Neural cell (in vitro differentiated cells): ENCODE data around the gene SUGCT. TPM values are rescaled to one million over a fixed set of nuclear protein-coding genes. Genes with fewer than 3 reads are reported as not detected.
"Not testable (repeated sequence)": the region's sequence is repeated elsewhere in the genome, so short reads cannot be mapped to it uniquely, and the experiment has no call there.

Experiments used
- H2AFZ ChIP-seq: fragments of 200-600, 300-800 bp; sonication (generic), shearing (Covaris generic); 2 replicates; pipeline ENCODE4 v1.6.0; 2014; ENCODE audit warnings: low read depth, mild to moderate bottlenecking, antibody characterized with exemption, low read length, moderate library complexity
- H3F3A ChIP-seq: fragments of 200-600 bp; shearing (Covaris generic); 2 replicates; pipeline ENCODE4 v1.6.1; 2016; ENCODE audit warnings: mild to moderate bottlenecking, moderate library complexity, mixed read lengths, antibody characterized with exemption, low read length; ENCODE audit not compliant: insufficient read depth, poor library complexity, severe bottlenecking
- H3K27ac ChIP-seq: fragments of 200-600, 300-800 bp; sonication (generic), shearing (Covaris generic); 2 replicates; pipeline ENCODE4 v1.5.1; 2014; ENCODE audit warnings: mild to moderate bottlenecking, low read length, moderate library complexity
- H3K27me3 ChIP-seq: fragments of 300-800, 200-600 bp; sonication (generic), shearing (Covaris generic); 2 replicates; pipeline ENCODE4 v1.6.0; 2014; ENCODE audit warnings: mild to moderate bottlenecking, low read depth, low read length, moderate library complexity; ENCODE audit not compliant: insufficient read depth
- H3K36me3 ChIP-seq: fragments of 300-800, 200-600 bp; sonication (generic), shearing (Covaris generic); 2 replicates; pipeline ENCODE4 v1.5.1; 2014; ENCODE audit warnings: mild to moderate bottlenecking, antibody characterized with exemption, low read length, moderate library complexity; ENCODE audit not compliant: insufficient read depth
- H3K4me2 ChIP-seq: fragments of 300-800, 200-600 bp; sonication (generic), shearing (Covaris generic); 2 replicates; pipeline ENCODE4 v1.6.0; 2014; ENCODE audit warnings: mild to moderate bottlenecking, low read length
- H3K4me3 ChIP-seq: fragments of 300-800, 200-600 bp; sonication (generic), shearing (Covaris generic); 2 replicates; pipeline ENCODE4 v1.5.1; 2014; ENCODE audit warnings: mild to moderate bottlenecking, low read length, moderate library complexity
- H3K79me2 ChIP-seq: fragments of 200-600 bp; shearing (Covaris generic); replicated peaks from 2 replicates; pipeline ENCODE4 v1.6.0; 2014; ENCODE audit warnings: mild to moderate bottlenecking, low read length, moderate library complexity; ENCODE audit not compliant: insufficient read depth
- H3K9ac ChIP-seq: fragments of 300-800, 200-600 bp; sonication (generic), shearing (Covaris generic); 2 replicates; pipeline ENCODE4 v1.6.1; 2016; ENCODE audit warnings: mild to moderate bottlenecking, low read length, mixed read lengths
- H3K9me2 ChIP-seq: fragments of 200-600 bp; shearing (Covaris generic); 2 replicates; pipeline ENCODE4 v1.6.1; 2016; ENCODE audit warnings: mild to moderate bottlenecking, low read length, mixed read lengths; ENCODE audit not compliant: insufficient read depth
- H3K9me3 ChIP-seq: fragments of 200-600, 300-800 bp; sonication (generic), shearing (Covaris generic); 2 replicates; pipeline ENCODE4 v1.6.1; 2016; ENCODE audit warnings: mild to moderate bottlenecking, mixed run types, low read length, moderate library complexity, mixed read lengths
- H4K20me1 ChIP-seq: fragments of 200-600 bp; shearing (Covaris generic); 2 replicates; pipeline ENCODE4 v1.6.1; 2016; ENCODE audit warnings: mild to moderate bottlenecking, mixed run types; ENCODE audit not compliant: insufficient read depth
- CTCF ChIP-seq: fragments of 450-650 bp; IDR thresholded peaks from 2 replicates; pipeline ENCODE4 v1.5.1; 2014; ENCODE audit warnings: antibody characterized with exemption, mild to moderate bottlenecking, moderate library complexity; ENCODE audit not compliant: poor library complexity, severe bottlenecking
- EZH2 ChIP-seq: fragments of 200-600, 300-800 bp; shearing (Covaris generic), sonication (generic); IDR thresholded peaks from 2 replicates; pipeline ENCODE4 v1.6.1; 2014; ENCODE audit warnings: antibody characterized with exemption, low read length, borderline replicate concordance, mild to moderate bottlenecking; ENCODE audit not compliant: insufficient read depth, poor library complexity, severe bottlenecking
- MXI1 ChIP-seq: fragments of 450-650 bp; conservative IDR thresholded peaks from 2 replicates; pipeline ENCODE4 v1.6.1; 2014; ENCODE audit warnings: antibody characterized with exemption, mild to moderate bottlenecking; ENCODE audit not compliant: poor library complexity, severe bottlenecking
- POLR2AphosphoS5 ChIP-seq: IDR thresholded peaks from 2 replicates; pipeline ENCODE4 v1.6.1; 2012
- RAD21 ChIP-seq: fragments of 450-650 bp; conservative IDR thresholded peaks from 2 replicates; pipeline ENCODE4 v1.6.1; 2014; ENCODE audit warnings: antibody characterized with exemption, mild to moderate bottlenecking, moderate library complexity
- REST ChIP-seq: IDR thresholded peaks from 2 replicates; pipeline ENCODE4 v1.6.1; 2012; ENCODE audit warnings: borderline replicate concordance
- SMC3 ChIP-seq: fragments of 450-650 bp; conservative IDR thresholded peaks from 2 replicates; pipeline ENCODE4 v1.6.1; 2014; ENCODE audit warnings: antibody characterized with exemption, mild to moderate bottlenecking, moderate library complexity; ENCODE audit not compliant: poor library complexity
- TAF1 ChIP-seq: IDR thresholded peaks from 2 replicates; pipeline ENCODE4 v1.6.1; 2012; ENCODE audit warnings: low read depth
- polyA plus RNA-seq: library from polyadenylated mRNA; depleted of rRNA; stranded (reverse); fragments of >200 nt; gene quantifications from 2 replicates; pipeline ENCODE4 v1.2.3, GENCODE V29; 2014

Gene SUGCT
- polyA plus RNA-seq, 1 donor from 2014 or later, result not detected

- no peak for TF ChIP-seq MXI1
- Histone ChIP-seq H3K27ac (no peak overlapping the region), H3K79me2 (peaks cover 2% of the 10 kb centered on the region), H3K4me3 (no peak overlapping the region), H3K9me3 (no peaks in the 10 kb centered on the region), H3F3A (no peaks in the 10 kb centered on the region), H3K9me2 (no peaks in the 10 kb centered on the region), H3K36me3 (no peaks in the 10 kb centered on the region), H4K20me1 (no peaks in the 10 kb centered on the region), H2AFZ (no peak overlapping the region), H3K27me3 (no peaks in the 10 kb centered on the region), H3K9ac (no peak overlapping the region), H3K4me2 (no peak overlapping the region)
These were observed 4.2 kb downstream of the SUGCT start for GRCh38 chr7:40138973-40139372.

GRCh38 chr7:40139891-40140290 lies 5.1 kb downstream of the SUGCT start:
- not testable (repeated sequence) for H3K4me2 ChIP-seq, H3K4me3 ChIP-seq, H3K9me3 ChIP-seq, H3K79me2 ChIP-seq, H3K27me3 ChIP-seq, H3K9me2 ChIP-seq, H3F3A ChIP-seq, H4K20me1 ChIP-seq, H3K27ac ChIP-seq, H2AFZ ChIP-seq, H3K36me3 ChIP-seq, H3K9ac ChIP-seq

- not testable (repeated sequence) for H2AFZ ChIP-seq, H3K9me2 ChIP-seq, H3K9ac ChIP-seq, H3K4me2 ChIP-seq, H3F3A ChIP-seq, H3K27me3 ChIP-seq, H3K36me3 ChIP-seq, H3K4me3 ChIP-seq, H4K20me1 ChIP-seq, H3K27ac ChIP-seq, H3K79me2 ChIP-seq, H3K9me3 ChIP-seq
These were observed 7.1 kb downstream of the SUGCT start for GRCh38 chr7:40141916-40142315.

- H3K9me2 ChIP-seq, H3K79me2 ChIP-seq, H3K27ac ChIP-seq, H3K4me2 ChIP-seq, H3K4me3 ChIP-seq, H3K9me3 ChIP-seq, H3K36me3 ChIP-seq, H3F3A ChIP-seq, H4K20me1 ChIP-seq, H3K9ac ChIP-seq, H2AFZ ChIP-seq, H3K27me3 ChIP-seq: not testable (repeated sequence)
These were observed 10.9 kb downstream of the SUGCT start for GRCh38 chr7:40145596-40146130.

- no peaks in the 10 kb centered on the region for H3K27me3 ChIP-seq
- no peaks in the 10 kb centered on the region for H3K79me2 ChIP-seq
- H3K9me2 ChIP-seq, result no peaks in the 10 kb centered on the region
- H3F3A ChIP-seq, result no peaks in the 10 kb centered on the region
- no peak overlapping the region for H2AFZ ChIP-seq
- H3K4me2 ChIP-seq, result no peak overlapping the region
- no peaks in the 10 kb centered on the region for H3K9me3 ChIP-seq
- no peak overlapping the region for H3K4me3 ChIP-seq
- no peak overlapping the region for H3K27ac ChIP-seq
- no peak overlapping the region for H3K9ac ChIP-seq
- no peaks in the 10 kb centered on the region for H4K20me1 ChIP-seq
- H3K36me3 ChIP-seq, result no peaks in the 10 kb centered on the region
- TF ChIP-seq POLR2AphosphoS5, result no peak
- no peak for TF ChIP-seq CTCF
- no peak for TF ChIP-seq MXI1
- no peak for TF ChIP-seq TAF1
- no peak for TF ChIP-seq RAD21
- no peak for TF ChIP-seq SMC3
- no peak for TF ChIP-seq EZH2
- TF ChIP-seq REST, result no peak
These were observed 12.8 kb downstream of the SUGCT start for GRCh38 chr7:40147371-40148246.
